Endothelial cell of umbilical vein (primary cell): ENCODE data around the gene RXYLT1.
"Not testable (repeated sequence)": the region's sequence is repeated elsewhere in the genome, so short reads cannot be mapped to it uniquely, and the experiment has no call there.

Source experiments
- CTCF ChIP-seq, 2 donors: IDR thresholded peaks; 1 replicate in 1 of 2; 2 replicates in 1 of 2; pipeline ENCODE4 v1.5.1; 2011; ENCODE audit warnings: low read length in 2 of 2, mild to moderate bottlenecking in 2 of 2, moderate library complexity in 2 of 2, control low read depth in 1 of 2, inconsistent platforms in 1 of 2, low read depth in 1 of 2; ENCODE audit not compliant: insufficient read depth in 1 of 2; ENCODE audit errors: extremely low read depth in 1 of 2
- EZH2 ChIP-seq: IDR thresholded peaks from 2 replicates; pipeline ENCODE4 v1.6.1; 2012; ENCODE audit warnings: borderline replicate concordance, low read depth, mild to moderate bottlenecking, moderate library complexity, low read length, inconsistent platforms; ENCODE audit not compliant: severe bottlenecking
- GATA2 ChIP-seq: IDR thresholded peaks from 2 replicates; pipeline ENCODE4 v1.7.0; 2011; ENCODE audit warnings: low read depth, mild to moderate bottlenecking, moderate library complexity, mixed read lengths, low read length; ENCODE audit not compliant: insufficient read length, insufficient read depth
- POLR2A ChIP-seq: IDR thresholded peaks from 2 replicates; pipeline ENCODE4 v1.6.1; 2012; ENCODE audit warnings: low read depth, mild to moderate bottlenecking, control low read depth, low read length

- TF ChIP-seq CTCF (IDR thresholded peaks at IDR 0.05; ENCODE audit: extremely low read depth in 1 of 2, insufficient read depth in 1 of 2, low read depth in 1 of 2, low read length in 2 of 2); EZH2; POLR2A; GATA2: not testable (repeated sequence)
Measured at GRCh38 chr12:63741431-63741830, 38.3 kb upstream of the RXYLT1 start.
